HFF-Myc (cell line): Measurements from ENCODE around the gene CUX1.
A peak's percentile ranks its signal among the peaks of the same experiment; 100 is the strongest.
"Not testable (repeated sequence)": the region's sequence is repeated elsewhere in the genome, so short reads cannot be mapped to it uniquely, and the experiment has no call there.

Experiments
- DNase-seq: peaks from one replicate; pipeline ENCODE4 v3.0.0-alpha.2; 2011; ENCODE audit warnings: low read depth; ENCODE audit errors: extremely low read depth
- H3K4me3 ChIP-seq: replicated peaks from 2 replicates; pipeline ENCODE4 v1.5.1; 2011; ENCODE audit warnings: low read depth, mild to moderate bottlenecking, control low read depth, low read length
- CTCF ChIP-seq: IDR thresholded peaks from 2 replicates; pipeline ENCODE4 v1.5.1; 2012; ENCODE audit warnings: mild to moderate bottlenecking, low read depth, low read length, control low read depth; ENCODE audit errors: missing control alignments

The CUX1 gene

GRCh38 chr7:101846800-101847538, 29.5 kb downstream of the CUX1 start:
- H3K4me3 ChIP-seq, result no peak overlapping the region
- DNase-seq, result no peak
- TF ChIP-seq CTCF, result no peak

- H3K4me3 ChIP-seq, result no peak overlapping the region
- no peak for TF ChIP-seq CTCF
- no peak for DNase-seq
These were observed 31.0 kb downstream of the CUX1 start for GRCh38 chr7:101848208-101848951.

GRCh38 chr7:101849314-101849713, 31.9 kb downstream of the CUX1 start:
- H3K4me3 ChIP-seq, DNase-seq: not testable (repeated sequence)

- DNase-seq, H3K4me3 ChIP-seq: not testable (repeated sequence)
These were observed 34.9 kb downstream of the CUX1 start for GRCh38 chr7:101852364-101852763.

- no peak overlapping the region for H3K4me3 ChIP-seq
- TF ChIP-seq CTCF, result no peak
- DNase-seq, result no peak
These were observed 36.3 kb downstream of the CUX1 start for GRCh38 chr7:101853684-101854083.

- DNase-seq, result no peak
- no peak overlapping the region for H3K4me3 ChIP-seq
- no peak for TF ChIP-seq CTCF
These were observed 36.8 kb downstream of the CUX1 start for GRCh38 chr7:101854084-101854865.

GRCh38 chr7:101856473-101857357, 39.3 kb downstream of the CUX1 start:
- peak; percentile 51 for DNase-seq
- peak overlapping the region; percentile 24 for H3K4me3 ChIP-seq
- TF ChIP-seq CTCF, result peak; percentile 31
